ENCODE results near the gene MAEA. TPM values are rescaled to one million over a fixed set of nuclear protein-coding genes. Genes with fewer than 3 reads are reported as not detected.

The MAEA gene
- total and polyA plus RNA-seq, 9 of the 15 experiments (the other 6 are each of a cell fraction or from before 2014, with no cell fraction given): 2.1 to 86.5 (median 45.0) TPM

- TF ChIP-seq RERE (CRISPR knock-in tag; IDR thresholded peaks at IDR 0.05; ENCODE audit: borderline replicate concordance): no peak
- TF ChIP-seq ZNF277 (CRISPR knock-in tag; IDR thresholded peaks at IDR 0.05; ENCODE audit: borderline replicate concordance): no peak
- 0 out of 2 replicates have a peak, but pooled peaks have one; percentile 8 for TF ChIP-seq GABPB2 (CRISPR knock-in tag; conservative IDR thresholded peaks at IDR 0.05)
- peak; percentile 70; the same call in 1 of the 2 replicates for TF ChIP-seq CAMTA2 (CRISPR knock-in tag; conservative IDR thresholded peaks at IDR 0.05)
- TF ChIP-seq GMEB1 (CRISPR knock-in tag; IDR thresholded peaks at IDR 0.05): peak; percentile 6; the same call in 1 of the 2 replicates
- peak; percentile 98 for TF ChIP-seq ZNF766 (CRISPR knock-in tag; conservative IDR thresholded peaks at IDR 0.05)
- TF ChIP-seq GATAD2B (IDR thresholded peaks at IDR 0.05; ENCODE audit: borderline replicate concordance): peak; percentile 65; the same call in 1 of the 2 replicates
- TF ChIP-seq PHB (CRISPR knock-in tag; IDR thresholded peaks at IDR 0.05): no peak
- TF ChIP-seq TCFL5 (CRISPR knock-in tag; conservative IDR thresholded peaks at IDR 0.05): no peak
- peak; percentile 71; the same call in 1 of the 2 replicates for TF ChIP-seq CUX1 (CRISPR knock-in tag; IDR thresholded peaks at IDR 0.05)
- 0 out of 2 replicates have a peak, but pooled peaks have one; percentile 46 for TF ChIP-seq KLF1 (tag; IDR thresholded peaks at IDR 0.05)
Observed at GRCh38 chr4:1248245-1249147, 41.2 kb upstream of the MAEA start, which contains the start of gene CTBP1 (continued).
